Activated CD8-positive, alpha-beta memory T cell treated with anti-CD3 and anti-CD28 coated beads for 1 hour (primary cell): ENCODE results near the gene ZC3HAV1.
"Not testable (repeated sequence)": the region's sequence is repeated elsewhere in the genome, so short reads cannot be mapped to it uniquely, and the experiment has no call there.

Experiments
- DNase-seq, 2 donors: peaks; one replicate each; pipeline ENCODE4 v3.0.0-alpha.2; 2020; ENCODE audit warnings: low read depth in 1 of 2; ENCODE audit errors: extremely low read depth in 1 of 2

Gene ZC3HAV1

GRCh38 chr7:139112741-139113250, 3.3 kb upstream of the ZC3HAV1 start:
- DNase-seq = no peak

DNA sequence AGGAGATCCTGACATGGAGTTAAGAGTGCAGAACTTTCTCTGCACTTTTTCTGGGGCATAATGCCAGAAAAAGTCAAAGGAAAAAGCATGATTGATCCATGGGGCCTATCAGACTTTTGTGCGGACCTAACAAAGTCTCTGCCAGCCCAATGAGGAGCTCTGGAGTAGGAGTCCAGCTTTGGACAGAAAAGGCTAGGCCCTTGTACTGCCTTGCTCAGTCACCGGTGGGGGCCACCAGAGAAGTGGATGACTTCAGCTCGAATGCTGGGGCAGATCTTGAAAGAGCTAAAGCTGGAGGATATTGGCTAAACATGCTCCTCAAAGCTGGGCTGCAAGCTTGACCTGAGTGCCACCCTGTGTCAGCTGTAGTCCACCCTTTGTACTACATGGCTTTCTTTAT, 2.8 kb upstream of the ZC3HAV1 start:
- DNase-seq = no peak

DNA sequence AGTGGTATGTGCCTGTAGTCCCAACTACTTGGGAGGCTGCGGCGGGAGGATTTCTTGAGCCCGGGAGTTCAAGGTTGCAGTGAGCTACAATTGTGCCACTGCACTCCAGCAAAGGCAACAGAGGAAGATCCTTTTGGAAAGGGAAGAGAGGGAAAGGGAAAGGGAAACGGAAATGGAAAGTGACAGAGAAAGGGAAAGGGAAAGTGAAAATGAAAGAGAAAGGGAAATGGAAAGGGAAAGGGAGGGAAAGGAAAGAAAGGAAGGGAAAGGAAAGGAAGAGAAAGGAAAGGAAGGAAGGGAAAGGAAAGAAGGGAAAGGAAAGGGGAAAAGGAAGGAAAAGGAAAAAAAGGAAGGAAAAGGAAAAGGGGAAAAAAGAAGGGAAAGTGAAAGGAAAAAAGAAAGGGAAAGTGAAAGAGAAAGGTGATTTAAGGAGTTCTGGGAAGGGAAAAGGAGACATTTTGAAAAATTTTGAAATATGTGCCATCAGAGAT, 2.3 kb upstream of the ZC3HAV1 start:
- no peak for DNase-seq

DNA sequence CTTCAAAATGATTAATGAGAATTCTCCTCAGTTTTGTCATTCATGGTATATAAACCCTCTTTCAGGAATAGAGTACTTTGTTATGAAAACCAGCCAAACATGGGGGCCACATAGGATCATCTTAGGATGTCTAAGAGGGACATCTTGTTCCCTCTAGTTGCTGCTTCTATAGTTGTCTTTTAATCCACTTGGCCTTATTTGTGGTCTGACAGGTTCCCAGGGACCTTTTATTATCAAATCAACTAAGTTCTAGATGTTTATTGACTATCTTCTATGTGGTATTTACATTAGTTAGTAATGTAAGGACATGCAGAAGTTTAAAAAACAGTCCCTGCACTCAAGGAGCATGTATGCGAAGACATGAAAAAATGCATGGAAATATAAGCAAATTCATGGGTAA, 1.6 kb upstream of the ZC3HAV1 start:
- DNase-seq = no peak

- DNase-seq = no peak
These were observed 477 bp upstream of the ZC3HAV1 start for GRCh38 chr7:139109983-139110411.

DNA sequence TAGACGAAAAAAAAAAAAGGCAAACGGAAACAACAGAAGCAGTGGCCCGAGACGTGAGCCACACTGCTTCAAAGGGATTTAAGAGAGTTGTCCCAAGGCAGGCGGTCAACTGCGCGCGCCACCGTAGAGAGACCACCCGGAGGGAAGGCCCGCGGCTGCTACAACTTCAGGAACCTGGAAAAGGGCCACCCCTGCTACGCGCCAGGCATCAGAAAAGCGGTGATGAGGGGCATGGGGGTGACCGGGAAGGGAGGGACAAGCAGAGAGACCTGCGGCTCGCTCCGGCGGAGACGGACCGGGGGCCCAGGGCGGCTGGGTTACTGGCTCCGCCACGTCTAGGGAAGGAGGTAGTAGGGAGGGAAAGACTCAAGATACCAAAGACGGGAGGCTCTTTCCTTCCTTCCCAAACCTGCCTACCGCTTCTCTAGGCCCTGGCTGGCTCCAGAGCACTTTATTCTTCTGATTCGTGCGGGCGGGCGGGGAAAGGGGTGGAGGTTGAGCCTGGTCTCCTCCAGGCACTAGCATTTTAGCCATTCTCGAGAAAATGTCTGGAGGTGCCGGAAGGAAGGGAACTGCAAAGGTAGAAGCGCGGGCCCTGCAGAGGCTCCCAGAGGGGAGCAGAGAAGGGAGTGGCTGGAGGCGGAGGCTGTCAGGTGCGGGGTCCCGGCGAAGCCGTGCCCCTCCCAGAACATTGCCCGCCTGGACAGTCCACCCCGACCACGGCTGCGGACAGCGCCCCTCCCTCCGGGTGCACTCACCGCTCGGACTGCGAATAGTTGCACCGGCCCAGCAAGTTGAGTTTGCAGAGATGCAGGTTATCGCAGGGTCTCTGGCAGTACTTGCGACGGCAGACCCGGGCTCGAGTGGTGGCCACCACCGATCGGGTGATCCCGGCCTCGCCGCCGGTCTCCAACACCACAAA, 993 bp downstream of the ZC3HAV1 start:
- no peak for DNase-seq

DNA sequence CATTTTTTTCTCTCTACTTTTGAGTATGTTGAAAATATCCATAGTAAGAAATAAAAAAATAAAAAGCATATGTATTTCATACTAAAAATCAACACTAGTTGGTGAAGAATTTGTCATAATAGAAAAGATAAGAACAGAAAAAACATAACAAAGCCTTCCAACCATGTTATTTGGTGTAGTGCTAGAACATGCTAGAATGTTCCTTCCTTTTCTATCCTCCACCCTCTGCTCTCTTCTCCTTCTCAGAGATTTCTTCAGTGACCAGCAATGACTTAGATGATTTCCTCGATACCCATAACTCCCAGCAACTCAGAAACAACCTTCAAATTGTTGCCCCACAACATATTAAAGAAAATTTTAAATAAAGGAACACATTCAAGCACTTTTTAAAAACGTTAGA, 2.6 kb downstream of the ZC3HAV1 start:
- no peak for DNase-seq

DNA sequence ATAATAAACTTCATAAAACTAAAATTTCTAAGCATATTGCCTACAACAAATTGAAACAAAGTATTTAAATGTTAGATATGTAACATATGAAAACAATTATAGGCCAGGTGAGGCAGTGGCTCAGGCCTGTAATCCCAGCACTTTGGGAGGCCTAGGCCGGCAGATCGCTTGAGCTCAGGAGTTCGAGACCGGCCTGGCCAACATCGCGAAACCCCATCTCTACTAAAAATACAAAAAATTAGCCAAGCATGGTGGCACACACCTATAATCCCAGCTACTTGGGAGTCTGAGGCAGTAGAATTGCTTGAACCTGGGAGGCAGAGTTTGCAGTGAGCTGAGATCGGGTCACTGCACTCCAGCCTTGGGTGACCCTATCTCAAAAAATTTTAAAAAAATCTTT, 3.3 kb downstream of the ZC3HAV1 start:
- DNase-seq = not testable (repeated sequence)

DNA sequence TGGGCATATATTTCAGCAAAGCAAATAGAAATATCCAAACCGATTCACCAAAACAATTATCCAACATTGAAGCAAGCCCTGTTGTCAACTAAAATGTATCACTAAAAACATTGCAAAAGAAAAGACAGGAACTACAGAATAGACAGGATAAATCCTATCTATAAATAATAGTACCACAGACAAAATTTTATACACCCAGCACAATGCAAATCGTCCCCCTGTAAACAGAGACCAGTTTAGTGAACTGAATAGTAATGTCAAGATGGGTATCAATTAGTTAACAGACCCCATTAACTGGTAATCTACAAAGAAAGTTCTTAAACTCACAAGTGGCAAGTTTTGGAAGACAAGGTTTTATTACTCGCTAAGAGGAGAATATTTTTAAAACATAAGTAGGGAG, 4.0 kb downstream of the ZC3HAV1 start:
- DNase-seq = no peak

DNA sequence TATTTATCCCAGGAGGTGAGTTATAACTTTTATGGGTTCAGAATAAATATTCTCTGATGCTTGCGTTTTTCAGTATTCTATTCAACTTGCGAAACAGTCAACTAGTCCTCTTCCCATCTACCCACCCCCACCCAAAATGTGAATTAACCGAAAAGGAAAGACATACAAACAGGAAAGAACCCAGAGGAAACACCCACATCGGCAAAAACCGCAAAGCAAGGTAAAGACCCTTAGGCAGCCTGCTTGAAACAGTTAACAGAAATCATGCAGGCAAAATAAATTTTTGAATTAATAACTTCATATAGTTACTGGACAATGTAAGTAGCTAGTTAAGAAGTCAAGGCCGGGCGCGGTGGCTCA, 5.4 kb downstream of the ZC3HAV1 start:
- DNase-seq = no peak

DNA sequence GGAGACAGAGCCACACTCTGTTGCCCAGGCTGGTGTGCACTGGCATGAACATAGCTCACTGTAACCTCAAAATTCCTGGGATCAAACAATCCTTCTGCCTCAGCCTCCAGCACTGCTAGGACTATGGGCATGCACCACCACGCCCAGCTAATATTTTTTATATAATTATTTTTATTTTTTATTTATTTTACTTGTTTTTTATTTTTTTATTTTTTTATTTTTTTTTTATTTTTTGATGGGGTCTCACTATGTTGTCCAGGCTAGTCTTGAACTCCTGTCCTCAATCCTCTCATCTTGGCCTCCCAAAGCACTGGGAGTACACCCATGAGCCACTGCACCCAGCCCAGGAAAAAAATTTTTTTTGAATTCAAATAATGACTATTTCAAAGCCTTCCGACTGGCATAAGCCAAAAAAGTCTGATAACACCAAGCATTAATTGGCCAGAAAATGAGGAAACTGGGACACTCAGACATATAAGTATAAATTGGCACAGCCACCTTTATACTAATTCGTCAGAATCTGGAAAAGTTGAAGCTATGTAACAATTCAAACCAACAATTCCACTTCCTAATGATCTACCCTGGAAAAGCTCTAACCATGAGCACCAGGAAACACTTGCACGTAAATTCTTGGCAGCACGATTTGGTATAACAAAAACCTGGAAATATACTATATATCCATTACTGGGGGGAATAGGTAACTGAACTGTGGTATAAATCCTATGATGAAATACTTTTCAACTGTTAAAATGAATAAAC, 6.3 kb downstream of the ZC3HAV1 start:
- DNase-seq = no peak

- not testable (repeated sequence) for DNase-seq
These were observed 7.8 kb downstream of the ZC3HAV1 start for GRCh38 chr7:139101637-139102158.

- DNase-seq = no peak
These were observed 10.2 kb downstream of the ZC3HAV1 start for GRCh38 chr7:139099172-139099947.

GRCh38 chr7:139095194-139095659, 14.3 kb downstream of the ZC3HAV1 start:
- DNase-seq = peak; percentile 49 to 52

DNA sequence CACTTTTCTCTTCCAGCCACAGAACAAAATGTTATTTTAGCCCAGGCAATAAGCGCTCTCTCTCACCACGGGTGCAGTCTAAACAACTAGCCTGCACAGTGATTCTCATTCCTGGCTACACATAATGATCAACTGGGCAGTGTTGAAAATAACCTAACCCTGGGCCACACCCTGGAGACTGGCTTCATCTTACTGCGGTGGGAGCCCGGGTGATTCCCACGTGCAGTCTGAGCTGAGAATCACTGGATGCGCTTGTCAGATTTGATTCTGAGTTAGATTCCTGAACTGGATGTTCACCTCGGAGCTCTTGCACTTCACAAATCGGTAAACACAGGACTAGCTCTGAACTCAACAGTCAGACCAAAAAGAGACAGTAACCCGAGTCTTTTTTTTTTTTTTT, 14.9 kb downstream of the ZC3HAV1 start:
- no peak for DNase-seq

DNA sequence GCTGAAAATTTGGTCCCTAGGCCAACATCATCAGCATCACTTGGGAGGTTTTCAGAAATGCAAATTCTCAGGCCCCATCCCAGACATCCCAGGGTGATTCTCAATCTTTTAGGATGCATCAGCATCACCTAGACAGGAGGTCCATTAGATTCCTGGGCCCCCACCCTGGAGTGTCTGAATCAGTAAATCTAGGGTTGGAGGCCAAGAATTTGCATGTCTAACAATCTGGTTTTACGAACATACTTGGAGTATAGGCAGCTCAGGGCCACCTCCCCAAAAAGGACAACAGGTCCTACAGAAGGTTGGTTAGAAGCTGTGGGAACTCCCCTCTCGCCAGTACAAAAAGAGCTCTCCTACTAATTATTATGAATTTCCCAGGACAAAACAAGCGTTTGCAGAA, 15.5 kb downstream of the ZC3HAV1 start:
- DNase-seq = no peak

DNA sequence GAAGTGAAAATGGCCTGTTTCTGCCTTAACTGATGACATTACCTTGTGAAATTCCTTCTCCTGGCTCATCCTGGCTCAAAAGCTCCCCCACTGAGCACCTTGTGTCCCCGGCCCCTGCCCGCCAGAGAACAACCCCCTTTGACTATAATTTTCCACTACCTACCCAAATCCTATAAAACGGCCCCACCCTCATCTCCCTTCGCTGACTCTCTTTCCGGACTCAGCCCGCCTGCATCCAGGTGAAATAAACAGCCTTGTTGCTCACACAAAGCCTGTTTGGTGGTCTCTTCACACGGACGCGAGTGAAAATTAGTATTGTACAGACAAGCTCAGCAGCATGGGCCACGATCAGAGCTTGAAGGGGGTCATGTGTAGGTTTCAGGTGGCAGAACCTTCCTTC, 16.0 kb downstream of the ZC3HAV1 start:
- not testable (repeated sequence) for DNase-seq

- no peak for DNase-seq
These were observed 17.3 kb downstream of the ZC3HAV1 start for GRCh38 chr7:139092090-139092796.

DNA sequence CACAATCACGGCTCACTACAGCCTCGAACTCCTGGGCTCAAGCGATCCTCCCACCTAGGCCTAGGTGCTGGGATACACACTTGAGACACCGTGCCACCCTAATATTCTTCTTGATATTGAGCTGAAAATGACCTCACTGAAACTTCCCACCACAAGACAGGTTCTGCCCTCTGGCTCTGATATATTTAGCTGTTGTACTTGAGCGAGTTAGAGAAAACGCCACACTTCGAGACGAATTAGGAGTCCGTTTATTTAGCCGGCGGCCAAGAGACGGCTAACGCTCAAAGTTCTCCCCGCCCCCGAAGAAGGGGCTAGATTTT, 17.9 kb downstream of the ZC3HAV1 start:
- DNase-seq = no peak

- no peak for DNase-seq
These were observed 20.4 kb downstream of the ZC3HAV1 start for GRCh38 chr7:139089118-139089517.
